ENCODE results near the gene SMYD2. TPM values are rescaled to one million over a fixed set of nuclear protein-coding genes. Genes with fewer than 3 reads are reported as not detected.

Gene SMYD2
- total RNA-seq, 2 donors from 2014 or later, result 18.4 to 18.5 TPM

- no peak overlapping the region for H3K4me3 ChIP-seq
- H3K4me1 ChIP-seq, result no peaks in the 10 kb centered on the region
- no peak overlapping the region for H3K27ac ChIP-seq
- TF ChIP-seq POLR2A (IDR thresholded peaks at IDR 0.05) (no peak), CTCF (IDR thresholded peaks at IDR 0.05) (no peak)
- no peaks in the 10 kb centered on the region for H3K27me3 ChIP-seq
- intact Hi-C loops (cut with DNase I), result no loop called here
- no peak for DNase-seq
- no peak for ATAC-seq
- H3K9me3 ChIP-seq, result no peaks in the 10 kb centered on the region
- no peaks in the 10 kb centered on the region for H3K36me3 ChIP-seq (replicated peaks in 1 of 2; ENCODE audit: insufficient read depth in 1 of 2, low read depth in 2 of 2)
- WGBS, 2 donors, result 68 to 72% methylated on average over 7 of the region's 7 CpGs
Measured at GRCh38 chr1:214241060-214241459, 39.9 kb upstream of the SMYD2 start.

- 89 to 90% methylated on average over 20 of the region's 20 CpGs for WGBS, 2 donors
- no peaks in the 10 kb centered on the region for H3K27me3 ChIP-seq
- ATAC-seq (no peak), DNase-seq (no peak)
- H3K4me1 ChIP-seq, result no peaks in the 10 kb centered on the region
- no peaks in the 10 kb centered on the region for H3K9me3 ChIP-seq
- intact Hi-C loops (cut with DNase I), result no loop called here
- H3K4me3 ChIP-seq, result no peak overlapping the region
- no peaks in the 10 kb centered on the region for H3K36me3 ChIP-seq (replicated peaks in 1 of 2; ENCODE audit: insufficient read depth in 1 of 2, low read depth in 2 of 2)
- H3K27ac ChIP-seq, result no peak overlapping the region
- no peak for TF ChIP-seq CTCF (IDR thresholded peaks at IDR 0.05)
- no peak for TF ChIP-seq POLR2A (IDR thresholded peaks at IDR 0.05)
Measured at GRCh38 chr1:214244252-214244651, 36.7 kb upstream of the SMYD2 start.

GRCh38 chr1:214244841-214245240, 36.1 kb upstream of the SMYD2 start:
- TF ChIP-seq POLR2A (IDR thresholded peaks at IDR 0.05) (no peak), CTCF (IDR thresholded peaks at IDR 0.05) (no peak)

DNA sequence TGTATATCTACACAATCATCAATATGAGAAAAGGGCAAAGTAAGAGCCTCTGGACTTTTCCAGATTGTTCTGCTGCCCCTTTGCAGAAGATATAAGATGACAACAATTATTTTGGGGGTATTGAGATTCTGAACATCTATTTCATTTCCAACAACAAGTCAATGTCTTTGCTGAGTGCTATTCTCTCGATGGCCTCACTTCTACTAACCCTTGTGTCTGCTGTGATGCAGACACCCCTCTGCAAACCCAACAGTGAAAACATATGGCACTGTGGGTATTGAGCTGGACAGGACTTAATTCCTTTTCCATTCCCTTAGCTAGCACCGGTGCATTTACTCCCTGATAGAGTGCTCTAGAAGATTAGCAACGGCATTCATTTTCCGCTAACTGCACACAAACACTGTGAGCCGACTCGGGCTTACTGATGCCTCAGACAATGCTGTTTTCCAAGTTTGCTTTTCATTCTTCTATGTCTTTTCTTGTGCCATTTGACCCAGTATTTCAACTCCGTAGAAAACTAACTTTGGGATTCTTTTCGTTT, 33.4 kb upstream of the SMYD2 start:
- Histone ChIP-seq H3K4me1 (no peaks in the 10 kb centered on the region), H3K9me3 (no peaks in the 10 kb centered on the region), H3K27me3 (no peaks in the 10 kb centered on the region), H3K36me3 (replicated peaks in 1 of 2; ENCODE audit: insufficient read depth in 1 of 2, low read depth in 2 of 2) (no peaks in the 10 kb centered on the region), H3K4me3 (no peak overlapping the region), H3K27ac (no peak overlapping the region)
- intact Hi-C loops (cut with DNase I), result no loop called here
- WGBS, 2 donors, result 69 to 71% methylated on average over 8 of the region's 8 CpGs
- no peak for TF ChIP-seq CTCF (IDR thresholded peaks at IDR 0.05)
- no peak for TF ChIP-seq POLR2A (IDR thresholded peaks at IDR 0.05)
- no peak for ATAC-seq
- no peak for DNase-seq

More at GRCh38 chr1:214244841-214245240, 36.1 kb upstream of the SMYD2 start:
- Histone ChIP-seq H3K4me1 (no peaks in the 10 kb centered on the region), H3K27me3 (no peaks in the 10 kb centered on the region), H3K4me3 (no peak overlapping the region), H3K27ac (no peak overlapping the region), H3K36me3 (replicated peaks in 1 of 2; ENCODE audit: insufficient read depth in 1 of 2, low read depth in 2 of 2) (no peaks in the 10 kb centered on the region), H3K9me3 (no peaks in the 10 kb centered on the region)
- 73 to 87% methylated on average over 2 of the region's 2 CpGs for WGBS, 2 donors
- DNase-seq (no peak), ATAC-seq (no peak)
- intact Hi-C loops (cut with DNase I), result no loop called here

- 75 to 82% methylated on average over 7 of the region's 7 CpGs for WGBS, 2 donors
- Histone ChIP-seq H3K27ac (no peak overlapping the region), H3K9me3 (no peaks in the 10 kb centered on the region), H3K27me3 (no peaks in the 10 kb centered on the region), H3K36me3 (replicated peaks in 1 of 2; ENCODE audit: insufficient read depth in 1 of 2, low read depth in 2 of 2) (no peaks in the 10 kb centered on the region), H3K4me3 (no peak overlapping the region), H3K4me1 (no peaks in the 10 kb centered on the region)
- TF ChIP-seq CTCF (IDR thresholded peaks at IDR 0.05) (no peak), POLR2A (IDR thresholded peaks at IDR 0.05) (no peak)
- DNase-seq, result no peak
- intact Hi-C loops (cut with DNase I), result no loop called here
- ATAC-seq, result no peak
Measured at GRCh38 chr1:214248311-214249085, 32.5 kb upstream of the SMYD2 start.

Measured in body of pancreas (tissue), 4 donors.